GM18861 (cell line): ENCODE data around the gene SLC7A14.

ENCODE experiments used
- ATAC-seq: cut with Tn5 transposase; IDR thresholded peaks from one replicate; pipeline ENCODE4 v1.9.1; 2021; ENCODE audit not compliant: unreplicated experiment

Gene SLC7A14

GRCh38 chr3:170431054-170431453 is 154.8 kb downstream of the SLC7A14 start:
- no peak for ATAC-seq

- ATAC-seq = peak; percentile 79
These were observed 156.8 kb downstream of the SLC7A14 start for GRCh38 chr3:170429050-170429449.

DNA sequence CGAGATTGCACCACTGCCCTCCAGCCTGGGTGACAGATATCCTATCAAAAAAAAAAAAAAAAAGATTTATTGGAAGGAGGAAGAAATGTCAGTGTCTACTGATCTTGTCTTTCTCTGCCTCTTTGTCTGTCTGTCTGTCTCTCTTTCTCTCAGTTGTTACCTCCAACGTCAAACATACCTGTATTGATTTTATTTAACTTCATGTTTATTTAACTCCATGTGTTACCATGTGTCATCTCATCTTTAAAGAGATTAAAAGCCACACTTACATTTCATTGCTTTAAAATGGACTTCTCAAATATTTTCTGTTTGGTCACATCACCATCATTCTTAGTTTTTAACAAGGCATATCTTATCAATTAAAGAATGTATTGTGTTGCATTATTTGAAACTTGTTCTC is 157.8 kb downstream of the SLC7A14 start:
- ATAC-seq = no peak

DNA sequence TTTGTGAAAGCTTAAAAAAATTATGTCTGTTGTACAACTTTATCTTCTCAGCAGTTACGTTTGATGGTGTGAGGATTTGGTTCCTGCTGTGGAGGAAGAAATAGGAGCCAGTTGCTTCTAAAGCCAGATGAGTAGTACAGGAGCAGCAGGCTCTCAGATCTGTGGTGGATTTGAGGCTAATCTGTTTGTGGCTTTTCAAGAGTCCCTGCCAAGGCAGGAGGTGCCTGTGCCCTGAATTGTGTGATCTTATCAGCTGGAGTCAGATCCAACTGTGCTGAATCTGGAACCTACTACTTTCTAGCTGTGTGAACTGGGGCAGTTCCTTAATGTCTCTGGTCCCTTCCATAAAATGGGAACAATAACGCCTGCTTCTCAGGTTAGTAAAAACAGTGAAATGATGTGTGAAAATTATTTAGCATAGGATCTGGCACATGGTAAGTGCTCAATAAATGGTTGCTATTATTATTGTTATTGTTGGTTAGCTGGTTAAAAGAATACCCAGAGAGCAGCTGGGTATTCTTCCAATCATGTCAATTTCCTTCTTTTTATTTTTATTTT is 159.6 kb downstream of the SLC7A14 start:
- ATAC-seq = no peak

- ATAC-seq = no peak
These were observed 160.2 kb downstream of the SLC7A14 start for GRCh38 chr3:170425491-170426239.

GRCh38 chr3:170424879-170425278 is 161.0 kb downstream of the SLC7A14 start:
- ATAC-seq = no peak

DNA sequence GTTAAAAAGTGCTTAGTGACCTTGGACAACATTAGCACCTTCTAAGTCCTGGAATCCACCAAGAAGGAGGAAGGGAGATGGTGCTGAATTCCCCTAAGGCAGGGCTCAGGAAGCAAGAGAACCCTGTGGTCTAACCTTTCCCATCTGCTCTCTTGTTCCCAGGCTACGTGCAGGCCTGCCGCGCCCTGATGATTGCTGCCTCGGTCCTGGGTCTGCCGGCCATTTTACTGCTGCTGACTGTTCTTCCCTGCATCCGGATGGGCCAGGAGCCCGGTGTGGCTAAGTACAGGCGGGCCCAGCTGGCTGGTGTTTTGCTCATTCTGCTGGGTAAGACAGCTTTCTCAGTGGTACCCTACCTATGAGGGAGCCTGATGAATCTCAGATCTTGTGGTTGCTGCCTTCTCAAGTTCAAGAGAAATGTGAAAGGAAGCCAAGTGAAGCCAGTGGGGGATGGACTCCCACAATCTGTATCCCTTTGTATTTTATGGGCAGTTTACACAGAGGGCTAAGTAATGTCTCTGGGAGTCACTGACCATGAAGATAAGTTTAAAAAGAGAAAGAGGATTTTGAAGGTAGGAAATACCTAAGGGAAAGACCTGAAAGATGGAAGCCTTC is 162.8 kb downstream of the SLC7A14 start:
- no peak for ATAC-seq

DNA sequence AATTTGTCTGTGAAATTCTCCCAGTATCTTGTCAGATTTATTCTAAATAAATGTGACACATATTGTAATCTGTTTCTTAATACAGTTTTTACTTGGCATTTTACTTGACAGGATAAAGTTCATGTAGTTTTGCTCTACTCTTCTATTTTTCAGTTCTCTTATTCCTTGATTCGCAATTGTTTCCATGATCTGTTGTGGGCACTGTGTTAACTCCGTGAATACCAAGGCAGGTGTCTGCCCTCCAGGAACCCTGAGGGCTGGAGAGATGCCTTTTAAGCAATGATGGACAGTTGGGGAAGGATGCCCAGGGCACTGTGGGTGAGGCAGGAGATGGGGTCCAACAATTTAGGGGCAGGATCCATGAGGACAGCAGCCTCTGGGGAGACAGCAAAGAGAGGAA is 164.1 kb downstream of the SLC7A14 start:
- ATAC-seq = no peak

DNA sequence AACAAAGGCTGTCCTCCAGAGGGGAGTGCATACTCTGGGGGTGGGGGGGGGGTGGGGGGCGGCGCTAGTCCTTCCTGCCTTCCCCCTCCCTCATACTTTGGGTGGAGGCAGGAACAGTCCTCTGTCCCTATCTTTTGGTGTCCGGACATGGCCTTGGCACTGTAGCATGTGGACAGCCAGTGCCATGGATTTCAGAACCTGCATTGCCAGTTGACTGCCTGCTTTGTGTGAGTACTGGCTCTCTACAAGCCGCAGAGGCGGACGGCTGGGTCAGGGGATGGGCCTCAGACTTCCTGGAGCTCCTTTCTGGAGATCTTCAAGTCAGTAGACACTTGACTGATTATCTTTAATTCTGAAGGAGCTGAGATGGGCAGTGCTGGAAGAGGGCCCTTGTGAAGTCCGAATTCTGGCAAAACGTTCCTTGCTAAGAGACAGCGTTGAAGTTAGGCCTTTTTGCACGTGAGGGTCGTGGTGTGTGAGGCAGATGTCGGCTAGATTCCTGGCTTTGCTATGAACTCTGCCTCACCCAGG is 164.7 kb downstream of the SLC7A14 start:
- ATAC-seq = no peak

GRCh38 chr3:170420307-170420821 is 165.5 kb downstream of the SLC7A14 start:
- no peak for ATAC-seq

DNA sequence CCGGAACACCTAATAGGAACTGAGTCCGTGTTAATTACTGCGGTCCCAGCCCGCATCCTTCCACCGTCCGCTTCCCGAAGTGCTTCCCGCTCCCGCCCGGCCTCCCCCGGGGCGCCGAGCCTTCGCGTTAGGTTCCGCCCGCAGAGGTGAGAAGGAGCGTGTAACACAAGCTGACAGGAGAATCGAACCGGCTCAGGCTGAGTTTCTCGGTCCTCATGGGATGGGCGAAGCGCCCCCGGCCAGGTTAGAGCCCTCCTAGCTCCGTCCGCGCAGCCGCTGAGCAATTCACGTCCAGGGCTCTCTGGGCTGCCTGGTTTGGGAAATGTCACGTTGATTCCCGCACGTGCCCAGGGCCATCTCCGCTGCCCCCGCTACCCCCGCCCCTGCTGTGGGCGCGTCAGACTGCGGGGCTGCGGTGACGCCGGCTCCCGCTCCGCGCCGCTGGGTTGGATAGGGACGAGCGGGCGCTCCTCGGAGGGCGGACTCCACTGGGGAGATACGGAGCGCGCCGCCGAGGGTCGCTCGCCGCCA is 166.3 kb downstream of the SLC7A14 start:
- no peak for ATAC-seq

DNA sequence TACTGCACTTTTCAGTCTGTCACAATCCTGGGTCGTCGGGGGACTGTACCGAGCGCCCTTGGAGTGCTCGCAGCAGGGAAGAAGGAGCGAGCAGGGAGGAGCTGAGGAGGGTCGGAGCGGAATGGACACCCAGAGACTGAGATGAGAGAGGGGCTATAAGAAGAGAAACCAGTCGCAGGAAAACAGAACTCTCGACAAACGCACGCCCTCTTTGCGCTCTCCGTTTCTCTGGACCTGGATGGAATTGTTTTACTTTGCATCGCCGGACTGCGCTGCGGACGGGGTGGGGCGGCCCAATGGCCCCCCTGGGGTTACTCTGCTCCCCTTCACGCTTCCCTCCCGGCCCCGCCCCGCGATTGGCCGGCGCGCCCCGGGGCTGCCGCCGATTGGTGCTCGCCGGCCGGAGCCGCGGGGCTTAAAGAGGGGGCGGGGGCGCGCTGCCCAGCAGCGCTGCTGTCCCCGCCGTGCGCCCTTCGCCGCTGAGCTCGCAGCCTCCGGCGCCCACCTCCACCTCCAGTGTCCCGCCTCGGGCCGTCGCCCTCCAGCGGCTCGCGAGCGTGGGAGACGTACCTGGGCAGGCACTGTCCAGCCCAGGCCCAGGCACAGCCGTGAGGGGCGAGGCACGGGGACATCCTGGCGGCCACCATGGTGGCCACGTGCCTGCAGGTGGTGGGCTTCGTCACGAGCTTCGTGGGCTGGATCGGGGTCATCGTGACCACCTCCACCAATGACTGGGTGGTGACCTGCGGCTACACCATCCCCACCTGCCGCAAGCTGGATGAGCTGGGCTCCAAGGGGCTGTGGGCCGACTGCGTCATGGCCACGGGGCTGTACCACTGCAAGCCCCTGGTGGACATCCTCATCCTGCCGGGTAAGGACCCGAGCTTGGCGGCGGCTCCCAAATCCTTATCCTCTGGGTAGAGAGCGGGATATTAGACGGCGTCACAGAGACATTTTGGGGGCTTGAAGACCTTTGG is 167.2 kb downstream of the SLC7A14 start, which contains the start of gene CLDN11:
CLDN11 (plus strand) TSS at position 447 of the 977 bp plus-strand sequence; CDS start at position 646, 199 bp downstream.
- ATAC-seq = no peak

DNA sequence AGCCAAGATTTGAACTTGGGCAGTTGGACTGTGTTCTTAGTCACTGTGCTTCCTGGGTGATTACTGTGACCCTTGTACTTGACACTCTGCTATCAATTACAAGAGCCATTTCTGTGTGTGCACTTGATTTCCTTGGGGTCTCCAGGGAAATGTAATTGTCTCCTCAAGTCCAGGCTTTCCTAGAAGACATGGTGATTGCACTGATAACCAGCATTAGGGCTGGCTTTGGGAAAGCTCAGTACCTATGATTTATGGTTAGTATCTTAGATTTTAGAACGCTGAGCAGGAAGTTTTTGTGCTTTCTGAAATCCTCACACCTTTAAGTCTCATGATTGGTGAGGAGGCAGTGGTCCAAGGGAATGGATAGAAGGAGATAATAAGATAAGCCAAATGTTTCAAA is 168.8 kb downstream of the SLC7A14 start:
- ATAC-seq = no peak

- ATAC-seq = peak; percentile 56
These were observed 171.6 kb downstream of the SLC7A14 start for GRCh38 chr3:170414202-170414663.

GRCh38 chr3:170413291-170413690 is 172.6 kb downstream of the SLC7A14 start:
- ATAC-seq = no peak

DNA sequence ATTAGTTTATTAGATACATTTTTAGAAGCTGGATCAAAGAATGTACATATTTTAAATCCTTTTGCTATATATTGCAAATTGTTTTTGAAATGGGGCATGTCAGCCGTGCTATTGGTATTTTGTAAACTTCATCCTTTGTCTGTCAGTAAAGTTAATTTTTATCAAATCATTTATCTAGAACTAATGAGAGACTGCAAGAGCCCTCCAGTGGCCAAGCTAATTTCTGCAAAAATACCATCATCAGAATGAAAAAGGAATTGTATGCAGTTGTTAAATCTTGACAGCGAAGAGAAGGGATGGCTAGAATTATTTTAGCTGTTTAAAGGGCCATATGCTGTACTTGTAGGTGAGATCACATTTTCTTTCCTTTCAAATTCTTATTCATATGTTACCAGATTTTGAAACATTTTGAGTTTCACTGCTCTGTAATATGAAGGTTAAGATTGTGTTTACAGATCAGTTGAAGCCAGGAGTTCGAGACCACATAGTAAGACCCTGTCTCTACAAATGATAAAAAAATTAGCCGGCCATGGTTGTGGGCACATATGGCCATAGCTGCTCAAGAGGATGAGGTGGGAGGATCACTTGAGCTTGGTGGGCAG is 175.3 kb downstream of the SLC7A14 start:
- ATAC-seq = no peak
